Colonic mucosa (tissue), 4 donors: ENCODE data around the gene PELI1. TPM values are rescaled to one million over a fixed set of nuclear protein-coding genes. Genes with fewer than 3 reads are reported as not detected.

Source experiments
- DNase-seq: peaks from one replicate; pipeline ENCODE4 v3.0.0-alpha.2; 2020
- H3K27ac ChIP-seq: fragments of 200-600 bp; one replicate; pipeline ENCODE4 v1.8.0; 2021
- H3K27me3 ChIP-seq: fragments of 200-600 bp; one replicate; pipeline ENCODE4 v1.8.0; 2021
- H3K36me3 ChIP-seq: fragments of 200-600 bp; one replicate; pipeline ENCODE4 v1.8.0; 2021
- H3K4me1 ChIP-seq: fragments of 200-600 bp; one replicate; pipeline ENCODE4 v1.8.0; 2021; ENCODE audit warnings: mild to moderate bottlenecking
- H3K4me3 ChIP-seq: fragments of 200-600 bp; one replicate; pipeline ENCODE4 v1.8.0; 2021
- H3K9ac ChIP-seq, 2 donors: one replicate each; pipeline ENCODE4 v1.7.0; 2013; ENCODE audit warnings: control low read depth in 2 of 2, low read depth in 2 of 2, low read length in 2 of 2
- H3K9me3 ChIP-seq: fragments of 200-600 bp; one replicate; pipeline ENCODE4 v1.8.0; 2021
- CTCF ChIP-seq: fragments of 200-600 bp; IDR thresholded peaks from one replicate; pipeline ENCODE4 v1.8.0; 2022; ENCODE audit warnings: antibody characterized with exemption, mild to moderate bottlenecking
- intact Hi-C: fragments of 100-400 bp; cut with DNase I; formaldehyde crosslinking; loops from one replicate; pipeline ENCODE4 v1.14.1; 2022
- total RNA-seq, 2 donors: library from RNA; stranded (reverse); fragmentation: NEBNext Ultra II Directional in 1 of 2; extraction: Animal tissue kit (Norgen Biotek cat#: 25700) in 1 of 2; gene quantifications; one replicate each; pipeline ENCODE4 v1.2.1, GENCODE V29; 2021
- donor health status: healthy.
- donor health status: DM: no; HTN: no; CAD: no.
- donor health status: DM: no; HTN: no; CAD: no.

Gene PELI1
- total RNA-seq, 2 donors from 2014 or later: 34.3 to 57.6 TPM

GRCh38 chr2:64135421-64135820, 8.8 kb downstream of the PELI1 start:
- Histone ChIP-seq H3K9me3 (no peaks in the 10 kb centered on the region), H3K4me1 (peaks cover 5% of the 10 kb centered on the region), H3K27ac (no peak overlapping the region), H3K9ac (no peak overlapping the region), H3K36me3 (no peaks in the 10 kb centered on the region), H3K27me3 (no peaks in the 10 kb centered on the region), H3K4me3 (no peak overlapping the region)
- intact Hi-C loops: no loop called here
- no peak for DNase-seq
- TF ChIP-seq CTCF: no peak

GRCh38 chr2:64134813-64135212, 9.4 kb downstream of the PELI1 start:
- H3K9me3 ChIP-seq: no peaks in the 10 kb centered on the region
- H3K4me3 ChIP-seq: no peak overlapping the region
- no peaks in the 10 kb centered on the region for H3K27me3 ChIP-seq
- H3K9ac ChIP-seq: no peak overlapping the region
- no peak overlapping the region for H3K27ac ChIP-seq
- intact Hi-C loops: no loop called here
- DNase-seq: no peak
- H3K4me1 ChIP-seq: peaks cover 5% of the 10 kb centered on the region
- TF ChIP-seq CTCF: no peak
- no peaks in the 10 kb centered on the region for H3K36me3 ChIP-seq

GRCh38 chr2:64133828-64134227, 10.4 kb downstream of the PELI1 start:
- Histone ChIP-seq H3K27ac (no peak overlapping the region), H3K9ac (no peak overlapping the region)

GRCh38 chr2:64133354-64133753, 10.9 kb downstream of the PELI1 start:
- no peak overlapping the region for H3K27ac ChIP-seq
- DNase-seq: no peak
- no peak overlapping the region for H3K9ac ChIP-seq
- peaks cover 11% of the 10 kb centered on the region for H3K4me1 ChIP-seq
- TF ChIP-seq CTCF: no peak
- intact Hi-C loops: no loop called here
- no peaks in the 10 kb centered on the region for H3K36me3 ChIP-seq
- H3K9me3 ChIP-seq: no peaks in the 10 kb centered on the region
- H3K4me3 ChIP-seq: no peak overlapping the region
- no peaks in the 10 kb centered on the region for H3K27me3 ChIP-seq

More at GRCh38 chr2:64133828-64134227, 10.4 kb downstream of the PELI1 start:
- DNase-seq: no peak
- Histone ChIP-seq H3K36me3 (no peaks in the 10 kb centered on the region), H3K27me3 (no peaks in the 10 kb centered on the region), H3K4me1 (peaks cover 9% of the 10 kb centered on the region), H3K4me3 (no peak overlapping the region), H3K9me3 (no peaks in the 10 kb centered on the region)
- intact Hi-C loops: no loop called here
- TF ChIP-seq CTCF: no peak

GRCh38 chr2:64130333-64130732, 13.9 kb downstream of the PELI1 start:
- H3K27me3 ChIP-seq: no peaks in the 10 kb centered on the region
- H3K9me3 ChIP-seq: no peaks in the 10 kb centered on the region
- DNase-seq: no peak
- no peak overlapping the region for H3K27ac ChIP-seq
- TF ChIP-seq CTCF: no peak
- no peak overlapping the region for H3K9ac ChIP-seq
- H3K36me3 ChIP-seq: no peaks in the 10 kb centered on the region
- intact Hi-C loops: no loop called here
- peaks cover 7% of the 10 kb centered on the region for H3K4me1 ChIP-seq
- no peak overlapping the region for H3K4me3 ChIP-seq

GRCh38 chr2:64128943-64129391, 15.3 kb downstream of the PELI1 start:
- H3K4me3 ChIP-seq: no peak overlapping the region
- no peaks in the 10 kb centered on the region for H3K36me3 ChIP-seq
- intact Hi-C loops: no loop called here
- no peaks in the 10 kb centered on the region for H3K9me3 ChIP-seq
- H3K27me3 ChIP-seq: no peaks in the 10 kb centered on the region
- no peak overlapping the region for H3K9ac ChIP-seq
- H3K4me1 ChIP-seq: peaks cover 7% of the 10 kb centered on the region
- H3K27ac ChIP-seq: no peak overlapping the region
- no peak for DNase-seq
- no peak for TF ChIP-seq CTCF
